ENCODE results near the gene PPP1R13L.

PPP1R13L gene

GRCh38 chr19:45404557-45405434, at the start of gene PPP1R13L:
TSS of gene PPP1R13L (minus strand) at chr19:45405069. CDS start at chr19:45398318, 6,751 bp downstream.
- peak within 1 kb of the TSS; percentile 94 for H3K27ac Mint-ChIP-seq
- H3K4me1 Mint-ChIP-seq = peaks cover 50% of the 10 kb centered on the region
- peaks cover 4% of the 10 kb centered on the region for H3K36me3 Mint-ChIP-seq
- no peaks in the 10 kb centered on the region for H3K9me3 Mint-ChIP-seq
- H3K27me3 Mint-ChIP-seq = peaks cover 20% of the 10 kb centered on the region
- H3K4me3 Mint-ChIP-seq = peak within 1 kb of the TSS; percentile 98

- Mint-ChIP-seq H3K27ac (peak overlapping the region; percentile 68), H3K4me3 (peak overlapping the region; percentile 87), H3K36me3 (peaks cover 1% of the 10 kb centered on the region), H3K27me3 (no peaks in the 10 kb centered on the region), H3K4me1 (peaks cover 53% of the 10 kb centered on the region), H3K9me3 (no peaks in the 10 kb centered on the region)
Measured at GRCh38 chr19:45451850-45452387, 47.0 kb upstream of the PPP1R13L start.

GRCh38 chr19:45451131-45451849, 46.4 kb upstream of the PPP1R13L start:
- Mint-ChIP-seq H3K4me3 (peak overlapping the region; percentile 87), H3K27ac (peak overlapping the region; percentile 68), H3K27me3 (no peaks in the 10 kb centered on the region), H3K9me3 (no peaks in the 10 kb centered on the region), H3K36me3 (peaks cover 1% of the 10 kb centered on the region), H3K4me1 (peaks cover 52% of the 10 kb centered on the region)

- Mint-ChIP-seq H3K27ac (peak overlapping the region; percentile 97), H3K4me1 (peaks cover 49% of the 10 kb centered on the region), H3K9me3 (no peaks in the 10 kb centered on the region), H3K4me3 (peak overlapping the region; percentile 95), H3K36me3 (peaks cover 1% of the 10 kb centered on the region), H3K27me3 (no peaks in the 10 kb centered on the region)
Measured at GRCh38 chr19:45450012-45450333, 45.1 kb upstream of the PPP1R13L start.

- peaks cover 1% of the 10 kb centered on the region for H3K36me3 Mint-ChIP-seq
- no peaks in the 10 kb centered on the region for H3K9me3 Mint-ChIP-seq
- H3K27me3 Mint-ChIP-seq = no peaks in the 10 kb centered on the region
- H3K4me3 Mint-ChIP-seq = peak overlapping the region; percentile 56
- H3K4me1 Mint-ChIP-seq = peaks cover 58% of the 10 kb centered on the region
- H3K27ac Mint-ChIP-seq = peak overlapping the region; percentile 88
Measured at GRCh38 chr19:45448887-45449299, 44.0 kb upstream of the PPP1R13L start.

GRCh38 chr19:45448425-45448756, 43.5 kb upstream of the PPP1R13L start:
- Mint-ChIP-seq H3K36me3 (peaks cover 1% of the 10 kb centered on the region), H3K9me3 (no peaks in the 10 kb centered on the region), H3K27me3 (no peaks in the 10 kb centered on the region), H3K4me3 (peak overlapping the region; percentile 64), H3K4me1 (peaks cover 63% of the 10 kb centered on the region), H3K27ac (peak overlapping the region; percentile 47)

- Mint-ChIP-seq H3K27me3 (no peaks in the 10 kb centered on the region), H3K4me3 (no peak overlapping the region), H3K27ac (no peak overlapping the region), H3K9me3 (no peaks in the 10 kb centered on the region), H3K4me1 (peaks cover 68% of the 10 kb centered on the region), H3K36me3 (peaks cover 1% of the 10 kb centered on the region)
Measured at GRCh38 chr19:45446944-45447343, 42.1 kb upstream of the PPP1R13L start.

- Mint-ChIP-seq H3K36me3 (peaks cover 1% of the 10 kb centered on the region), H3K27ac (no peak overlapping the region), H3K9me3 (no peaks in the 10 kb centered on the region), H3K4me3 (no peak overlapping the region), H3K4me1 (peaks cover 62% of the 10 kb centered on the region), H3K27me3 (no peaks in the 10 kb centered on the region)
Measured at GRCh38 chr19:45446295-45446694, 41.4 kb upstream of the PPP1R13L start.

GRCh38 chr19:45445139-45445538, 40.3 kb upstream of the PPP1R13L start:
- Mint-ChIP-seq H3K9me3 (no peaks in the 10 kb centered on the region), H3K36me3 (peaks cover under 1% of the 10 kb centered on the region), H3K4me3 (peak overlapping the region; percentile 30), H3K4me1 (peaks cover 67% of the 10 kb centered on the region), H3K27ac (no peak overlapping the region), H3K27me3 (no peaks in the 10 kb centered on the region)

- Mint-ChIP-seq H3K9me3 (no peaks in the 10 kb centered on the region), H3K4me1 (peaks cover 62% of the 10 kb centered on the region), H3K27ac (no peak overlapping the region), H3K27me3 (no peaks in the 10 kb centered on the region), H3K4me3 (peak overlapping the region; percentile 30), H3K36me3 (no peaks in the 10 kb centered on the region)
Measured at GRCh38 chr19:45444318-45445041, 39.6 kb upstream of the PPP1R13L start.

- Mint-ChIP-seq H3K27ac (peak overlapping the region; percentile 92), H3K36me3 (no peaks in the 10 kb centered on the region), H3K9me3 (no peaks in the 10 kb centered on the region), H3K27me3 (no peaks in the 10 kb centered on the region), H3K4me1 (peaks cover 57% of the 10 kb centered on the region), H3K4me3 (peak overlapping the region; percentile 88)
Measured at GRCh38 chr19:45443462-45444317, 38.8 kb upstream of the PPP1R13L start.

GRCh38 chr19:45442778-45443461, 38.1 kb upstream of the PPP1R13L start:
- Mint-ChIP-seq H3K4me3 (peak overlapping the region; percentile 88), H3K9me3 (no peaks in the 10 kb centered on the region), H3K27me3 (no peaks in the 10 kb centered on the region), H3K27ac (peak overlapping the region; percentile 92), H3K36me3 (no peaks in the 10 kb centered on the region), H3K4me1 (peaks cover 52% of the 10 kb centered on the region)

GRCh38 chr19:45442408-45442777, 37.5 kb upstream of the PPP1R13L start:
- Mint-ChIP-seq H3K4me1 (peaks cover 49% of the 10 kb centered on the region), H3K9me3 (no peaks in the 10 kb centered on the region), H3K27ac (peak overlapping the region; percentile 92), H3K4me3 (peak overlapping the region; percentile 88), H3K27me3 (no peaks in the 10 kb centered on the region), H3K36me3 (no peaks in the 10 kb centered on the region)

- peak overlapping the region; percentile 82 for H3K4me3 Mint-ChIP-seq
- peak overlapping the region; percentile 30 for H3K27ac Mint-ChIP-seq
- H3K27me3 Mint-ChIP-seq = no peaks in the 10 kb centered on the region
- no peaks in the 10 kb centered on the region for H3K36me3 Mint-ChIP-seq
- H3K9me3 Mint-ChIP-seq = no peaks in the 10 kb centered on the region
- H3K4me1 Mint-ChIP-seq = peaks cover 44% of the 10 kb centered on the region
Measured at GRCh38 chr19:45440873-45441654, 36.2 kb upstream of the PPP1R13L start.

Measured in activated naive CD4-positive, alpha-beta T cell treated with anti-CD3 and anti-CD28 coated beads, Interleukin-2, amount 50 U/mL, for 24 hours (primary cell).